ENCODE measurements around the gene CRB1. TPM values are rescaled to one million over a fixed set of nuclear protein-coding genes. Genes with fewer than 3 reads are reported as not detected.

CRB1 gene
- total and polyA plus RNA-seq, 8 donors: 0.08 to 0.73 TPM; not detected in 6

- H3K9me3 ChIP-seq: no peaks in the 10 kb centered on the region
- TF ChIP-seq CTCF (IDR thresholded peaks at IDR 0.05) (no peak), POLR2AphosphoS5 (IDR thresholded peaks at IDR 0.05) (no peak), POLR2A (IDR thresholded peaks at IDR 0.05) (no peak), EP300 (IDR thresholded peaks at IDR 0.05) (no peak)
- H3K27me3 ChIP-seq: peaks cover 0 to 4% (median 0%) of the 10 kb centered on the region in 3 donors
- no peaks in the 10 kb centered on the region for H3K4me1 ChIP-seq
- no peak for DNase-seq
- intact Hi-C loops (cut with DNase I; ENCODE audit: low total_unique reads): no loop called here
- 64 to 73% (median 72%) methylated on average over 2 of the region's 2 CpGs for WGBS, 5 donors
- H3K4me3 ChIP-seq: no peak overlapping the region
- H3K36me3 ChIP-seq: no peaks in the 10 kb centered on the region
- H3K27ac ChIP-seq: no peak overlapping the region
These were observed 145.5 kb downstream of the CRB1 start for GRCh38 chr1:197413564-197413963.

- no peaks in the 10 kb centered on the region for H3K36me3 ChIP-seq
- no peak overlapping the region for H3K27ac ChIP-seq
- H3K4me1 ChIP-seq: no peaks in the 10 kb centered on the region
- no peaks in the 10 kb centered on the region for H3K9me3 ChIP-seq
- H3K4me3 ChIP-seq: no peak overlapping the region
- intact Hi-C loops (cut with DNase I; ENCODE audit: low total_unique reads): no loop called here
- WGBS, 5 donors: 53 to 70% (median 58%) methylated on average over 3 of the region's 3 CpGs
- no peak for DNase-seq
- H3K27me3 ChIP-seq: no peaks in the 10 kb centered on the region
- TF ChIP-seq CTCF (IDR thresholded peaks at IDR 0.05) (no peak), POLR2A (IDR thresholded peaks at IDR 0.05) (no peak), POLR2AphosphoS5 (IDR thresholded peaks at IDR 0.05) (no peak), EP300 (IDR thresholded peaks at IDR 0.05) (no peak)
These were observed 147.2 kb downstream of the CRB1 start for GRCh38 chr1:197415221-197415620.

GRCh38 chr1:197418693-197419092 lies 150.6 kb downstream of the CRB1 start:
- no peak for TF ChIP-seq POLR2AphosphoS5 (IDR thresholded peaks at IDR 0.05)
- TF ChIP-seq CTCF (IDR thresholded peaks at IDR 0.05): no peak
- TF ChIP-seq EP300 (IDR thresholded peaks at IDR 0.05): no peak
- TF ChIP-seq POLR2A (IDR thresholded peaks at IDR 0.05): no peak
- Histone ChIP-seq H3K27ac (no peak overlapping the region), H3K4me3 (no peak overlapping the region), H3K27me3 (no peaks in the 10 kb centered on the region), H3K36me3 (no peaks in the 10 kb centered on the region), H3K4me1 (no peaks in the 10 kb centered on the region), H3K9me3 (no peaks in the 10 kb centered on the region)
- 77 to 97% (median 94%) methylated on average over 1 of the region's 1 CpG for WGBS, 5 donors
- intact Hi-C loops (cut with DNase I; ENCODE audit: low total_unique reads): no loop called here
- no peak for DNase-seq

- H3K27ac ChIP-seq: no peak overlapping the region
- no peak for DNase-seq
- no peaks in the 10 kb centered on the region for H3K4me1 ChIP-seq
- H3K27me3 ChIP-seq: no peaks in the 10 kb centered on the region
- intact Hi-C loops (cut with DNase I; ENCODE audit: low total_unique reads): no loop called here
- WGBS, 5 donors: 82 to 100% (median 91%) methylated on average over 1 of the region's 1 CpG
- H3K9me3 ChIP-seq: no peaks in the 10 kb centered on the region
- TF ChIP-seq CTCF (IDR thresholded peaks at IDR 0.05) (no peak), POLR2AphosphoS5 (IDR thresholded peaks at IDR 0.05) (no peak)
- no peaks in the 10 kb centered on the region for H3K36me3 ChIP-seq
- H3K4me3 ChIP-seq: no peak overlapping the region
These were observed 154.9 kb downstream of the CRB1 start for GRCh38 chr1:197422993-197423392.
